Peyer's patch (tissue), 4 donors: ENCODE data around the gene CACNB2. TPM values are rescaled to one million over a fixed set of nuclear protein-coding genes. Genes with fewer than 3 reads are reported as not detected.

Experiments
- DNase-seq, 3 donors: peaks; one replicate each; pipeline ENCODE4 v3.0.0-alpha.2; 2017 to 2019
- H3K27ac ChIP-seq, 4 donors: fragments of 200-600 bp; sonication (generic); one replicate each; pipeline ENCODE4 v1.5.1; 2016 to 2019
- H3K27me3 ChIP-seq, 2 donors: fragments of 200-600 bp; sonication (generic); one replicate each; pipeline ENCODE4 v1.5.1; 2019
- H3K36me3 ChIP-seq, 3 donors: fragments of 200-600 bp; sonication (generic); one replicate each; pipeline ENCODE4 v1.5.1; 2016 to 2019
- H3K4me1 ChIP-seq, 4 donors: fragments of 200-600 bp; sonication (generic); one replicate each; pipeline ENCODE4 v1.5.1; 2016 to 2019
- H3K4me3 ChIP-seq, 4 donors: fragments of 200-600 bp; sonication (generic); 1 replicate in 3 of 4; 2 replicates in 1 of 4; pipeline ENCODE4 v1.5.1; 2016 to 2019; ENCODE audit warnings: mild to moderate bottlenecking in 1 of 4
- H3K9me3 ChIP-seq, 4 donors: fragments of 200-600 bp; sonication (generic); one replicate each; pipeline ENCODE4 v1.5.1; 2016 to 2019; ENCODE audit warnings: mild to moderate bottlenecking in 1 of 4
- CTCF ChIP-seq, 6 experiments: fragments of 450-650 bp in 4 of 6; fragments of 200-600 bp in 2 of 6; sonication (generic) in 1 of 6; IDR thresholded peaks; one replicate each; pipeline ENCODE4 v1.5.1; 2017 to 2019; ENCODE audit warnings: antibody characterized with exemption in 6 of 6, mild to moderate bottlenecking in 3 of 6, moderate library complexity in 1 of 6
- POLR2A ChIP-seq, 2 donors: fragments of 450-650 bp; IDR thresholded peaks; one replicate each; pipeline ENCODE4 v1.5.1; 2017; ENCODE audit warnings: antibody characterized with exemption in 2 of 2, mild to moderate bottlenecking in 2 of 2, moderate library complexity in 2 of 2
- total RNA-seq, 4 donors: library from RNA; depleted of rRNA; stranded (reverse); fragments of >200 nt; gene quantifications; one replicate each; pipeline ENCODE4 v1.1.0, GENCODE V29; 2016

Gene CACNB2
- total RNA-seq, 4 donors from 2014 or later, result 35.4 to 80.8 (median 48.2) TPM

GRCh38 chr10:18532881-18533535, 392.8 kb downstream of the CACNB2 start:
- no peak for DNase-seq
- no peak overlapping the region for H3K4me3 ChIP-seq
- no peaks in the 10 kb centered on the region for H3K9me3 ChIP-seq
- TF ChIP-seq CTCF (IDR thresholded peaks at IDR 0.05) (no peak), POLR2A (IDR thresholded peaks at IDR 0.05) (no peak)
- H3K27ac ChIP-seq, result no peak overlapping the region
- peaks cover 0 to 15% (median 0%) of the 10 kb centered on the region in 3 donors for H3K36me3 ChIP-seq
- H3K27me3 ChIP-seq, result no peaks in the 10 kb centered on the region
- no peaks in the 10 kb centered on the region for H3K4me1 ChIP-seq

GRCh38 chr10:18533896-18534295, 393.7 kb downstream of the CACNB2 start:
- Histone ChIP-seq H3K4me3 (no peak overlapping the region), H3K27ac (no peak overlapping the region), H3K4me1 (no peaks in the 10 kb centered on the region), H3K27me3 (no peaks in the 10 kb centered on the region), H3K9me3 (no peaks in the 10 kb centered on the region), H3K36me3 (peaks cover 0 to 21% (median 0%) of the 10 kb centered on the region in 3 donors)
- DNase-seq, result no peak
- no peak for TF ChIP-seq CTCF (IDR thresholded peaks at IDR 0.05)
- no peak for TF ChIP-seq POLR2A (IDR thresholded peaks at IDR 0.05)

- Histone ChIP-seq H3K27ac (no peak overlapping the region), H3K27me3 (no peaks in the 10 kb centered on the region), H3K4me3 (no peak overlapping the region), H3K4me1 (no peaks in the 10 kb centered on the region), H3K9me3 (no peaks in the 10 kb centered on the region), H3K36me3 (peaks cover 0 to 39% (median 0%) of the 10 kb centered on the region in 3 donors)
- DNase-seq, result no peak
- TF ChIP-seq CTCF (IDR thresholded peaks at IDR 0.05) (no peak), POLR2A (IDR thresholded peaks at IDR 0.05) (no peak)
Observed at GRCh38 chr10:18539335-18539734, 399.1 kb downstream of the CACNB2 start.

- Histone ChIP-seq H3K27ac (no peak overlapping the region), H3K27me3 (no peaks in the 10 kb centered on the region), H3K4me1 (no peaks in the 10 kb centered on the region), H3K9me3 (no peaks in the 10 kb centered on the region), H3K36me3 (peaks cover 0 to 39% (median 0%) of the 10 kb centered on the region in 3 donors), H3K4me3 (no peak overlapping the region)
- no peak for DNase-seq
- TF ChIP-seq POLR2A (IDR thresholded peaks at IDR 0.05), result no peak
- TF ChIP-seq CTCF (IDR thresholded peaks at IDR 0.05), result no peak
Observed at GRCh38 chr10:18540195-18540594, 400.0 kb downstream of the CACNB2 start.

GRCh38 chr10:18542832-18543231, 402.6 kb downstream of the CACNB2 start:
- DNase-seq, result no peak
- Histone ChIP-seq H3K9me3 (no peaks in the 10 kb centered on the region), H3K27ac (no peak overlapping the region), H3K27me3 (no peaks in the 10 kb centered on the region), H3K4me3 (no peak overlapping the region), H3K4me1 (no peaks in the 10 kb centered on the region), H3K36me3 (peaks cover 0 to 39% (median 0%) of the 10 kb centered on the region in 3 donors)
- TF ChIP-seq CTCF (IDR thresholded peaks at IDR 0.05) (no peak), POLR2A (IDR thresholded peaks at IDR 0.05) (no peak)
